ENCODE results near the gene HINT2. TPM values are rescaled to one million over a fixed set of nuclear protein-coding genes. Genes with fewer than 3 reads are reported as not detected.

Gene HINT2
- total RNA-seq, 1 donor from 2014 or later, result 51.1 TPM

- Mint-ChIP-seq H3K9me3 (no peaks in the 10 kb centered on the region), H3K4me3 (peak overlapping the region; percentile 68), H3K27me3 (peaks cover 7% of the 10 kb centered on the region), H3K36me3 (peaks cover 4% of the 10 kb centered on the region), H3K27ac (no peak overlapping the region), H3K4me1 (ENCODE audit: unreplicated experiment) (peaks cover 27% of the 10 kb centered on the region)
- TF ChIP-seq CTCF (conservative IDR thresholded peaks at IDR 0.05), result no peak
- no peak for DNase-seq (ENCODE audit: extremely low spot score, unreplicated experiment)
These were observed 22.6 kb downstream of the HINT2 start for GRCh38 chr9:35792024-35792813.

- peak within 1 kb of the TSS; percentile 74 for H3K27ac Mint-ChIP-seq
- no peaks in the 10 kb centered on the region for H3K9me3 Mint-ChIP-seq
- peaks cover 27% of the 10 kb centered on the region for H3K4me1 Mint-ChIP-seq (ENCODE audit: unreplicated experiment)
- H3K4me3 Mint-ChIP-seq, result peak within 1 kb of the TSS; percentile 85
- DNase-seq (ENCODE audit: extremely low spot score, unreplicated experiment), result no peak
- no peak for TF ChIP-seq CTCF (conservative IDR thresholded peaks at IDR 0.05)
- H3K27me3 Mint-ChIP-seq, result peaks cover 7% of the 10 kb centered on the region
- H3K36me3 Mint-ChIP-seq, result peaks cover 4% of the 10 kb centered on the region
These were observed 23.4 kb downstream of the HINT2 start, which contains the start of gene NPR2 for GRCh38 chr9:35791297-35791921. TSS of gene NPR2 (plus strand) at chr9:35791591. CDS start at chr9:35792409, 818 bp downstream.

- Mint-ChIP-seq H3K27me3 (peaks cover 7% of the 10 kb centered on the region), H3K27ac (peak overlapping the region; percentile 74), H3K4me1 (ENCODE audit: unreplicated experiment) (peaks cover 27% of the 10 kb centered on the region), H3K4me3 (peak overlapping the region; percentile 85), H3K36me3 (peaks cover 4% of the 10 kb centered on the region), H3K9me3 (no peaks in the 10 kb centered on the region)
- peak; percentile 90 for TF ChIP-seq CTCF (conservative IDR thresholded peaks at IDR 0.05)
- peak; percentile 75 for DNase-seq (ENCODE audit: extremely low spot score, unreplicated experiment)
These were observed 24.2 kb downstream of the HINT2 start for GRCh38 chr9:35790385-35791296.

GRCh38 chr9:35790025-35790384 lies 24.8 kb downstream of the HINT2 start:
- Mint-ChIP-seq H3K4me3 (peak overlapping the region; percentile 85), H3K4me1 (ENCODE audit: unreplicated experiment) (peaks cover 23% of the 10 kb centered on the region), H3K36me3 (peaks cover 4% of the 10 kb centered on the region), H3K27ac (peak overlapping the region; percentile 74), H3K9me3 (no peaks in the 10 kb centered on the region), H3K27me3 (peaks cover 7% of the 10 kb centered on the region)
- no peak for DNase-seq (ENCODE audit: extremely low spot score, unreplicated experiment)
- TF ChIP-seq CTCF (conservative IDR thresholded peaks at IDR 0.05), result no peak

GRCh38 chr9:35789541-35789940 lies 25.3 kb downstream of the HINT2 start:
- no peak overlapping the region for H3K27ac Mint-ChIP-seq
- peaks cover 7% of the 10 kb centered on the region for H3K27me3 Mint-ChIP-seq
- H3K4me3 Mint-ChIP-seq, result no peak overlapping the region
- no peaks in the 10 kb centered on the region for H3K9me3 Mint-ChIP-seq
- peaks cover 21% of the 10 kb centered on the region for H3K4me1 Mint-ChIP-seq (ENCODE audit: unreplicated experiment)
- no peak for TF ChIP-seq CTCF (conservative IDR thresholded peaks at IDR 0.05)
- peaks cover 4% of the 10 kb centered on the region for H3K36me3 Mint-ChIP-seq
- no peak for DNase-seq (ENCODE audit: extremely low spot score, unreplicated experiment)

Measured in type B pancreatic cell (in vitro differentiated cells).